HG02610 (cell line): ENCODE measurements around the gene A1BG.
"Not testable (repeated sequence)": the region's sequence is repeated elsewhere in the genome, so short reads cannot be mapped to it uniquely, and the experiment has no call there.

Source experiments
- ATAC-seq: cut with Tn5 transposase; IDR thresholded peaks from one replicate; pipeline ENCODE4 v1.9.1; 2021; ENCODE audit warnings: mild to moderate bottlenecking, moderate library complexity; ENCODE audit not compliant: unreplicated experiment

The A1BG gene

DNA sequence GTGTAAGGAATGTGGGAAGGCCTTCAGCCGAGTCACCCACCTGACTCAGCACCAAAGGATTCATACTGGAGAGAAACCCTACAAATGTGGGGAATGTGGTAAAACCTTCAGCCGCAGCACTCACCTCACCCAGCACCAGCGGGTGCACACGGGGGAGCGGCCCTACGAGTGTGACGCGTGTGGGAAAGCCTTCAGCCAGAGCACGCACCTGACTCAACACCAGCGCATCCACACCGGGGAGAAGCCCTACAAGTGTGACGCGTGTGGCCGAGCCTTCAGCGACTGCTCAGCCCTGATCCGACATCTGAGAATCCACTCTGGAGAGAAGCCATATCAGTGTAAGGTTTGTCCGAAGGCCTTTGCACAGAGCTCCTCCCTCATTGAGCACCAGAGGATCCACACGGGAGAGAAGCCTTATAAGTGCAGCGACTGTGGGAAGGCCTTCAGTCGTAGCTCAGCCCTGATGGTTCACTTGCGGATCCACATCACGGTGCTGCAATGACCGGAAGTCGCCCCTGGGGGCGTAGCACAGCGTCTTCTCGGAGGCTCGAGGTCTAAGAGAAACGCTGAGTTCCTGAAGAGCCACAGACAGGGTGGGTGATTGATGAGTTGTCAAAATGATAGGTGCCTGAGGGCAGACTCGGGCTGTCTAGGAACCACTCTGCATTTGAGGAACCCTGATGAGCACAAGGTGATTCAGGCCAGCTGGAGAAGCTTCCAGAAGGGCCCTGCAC is 14.3 kb downstream of the A1BG start:
- no peak for ATAC-seq

- no peak for ATAC-seq
These were observed 15.0 kb downstream of the A1BG start for GRCh38 chr19:58338336-58338735.

DNA sequence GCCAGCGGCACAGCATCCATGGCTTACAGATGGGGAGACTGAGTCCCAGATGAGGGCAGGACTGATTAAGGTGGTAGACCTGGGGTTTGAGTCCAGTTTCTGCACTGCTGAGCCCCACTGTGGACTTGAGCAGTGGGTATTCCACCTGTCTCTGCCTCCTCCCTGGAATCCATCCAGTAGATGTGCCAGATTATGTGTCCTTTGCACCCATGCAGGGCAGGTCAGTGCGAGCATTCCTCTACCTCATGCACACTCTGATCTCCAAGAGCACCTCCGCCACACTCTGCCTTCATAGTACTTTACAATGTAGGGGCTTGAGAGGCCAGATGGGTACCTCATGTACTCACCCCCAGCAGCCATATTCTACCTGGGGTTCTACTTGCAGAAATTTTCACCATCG is 16.5 kb downstream of the A1BG start:
- no peak for ATAC-seq

DNA sequence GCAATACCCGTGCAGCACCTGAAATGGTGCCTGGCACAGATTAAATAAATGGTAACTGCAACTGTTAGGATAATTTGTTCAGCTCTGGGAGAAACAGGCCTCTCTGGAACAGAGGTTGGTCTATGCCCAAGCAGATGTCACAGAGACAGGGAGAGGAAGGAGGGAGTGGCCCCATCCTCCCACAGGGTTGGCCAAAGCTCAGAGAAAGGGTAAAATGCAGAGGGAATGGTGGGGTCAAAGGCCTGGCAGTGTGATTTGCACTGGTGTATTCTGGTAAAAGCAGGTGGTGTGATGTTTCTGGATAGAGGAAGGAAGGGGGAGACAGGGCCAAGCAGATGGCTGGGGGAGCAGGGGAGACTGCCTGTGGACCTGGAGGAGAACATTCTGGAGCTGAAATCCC is 17.1 kb downstream of the A1BG start:
- ATAC-seq: no peak

GRCh38 chr19:58335630-58336029 is 17.7 kb downstream of the A1BG start:
- ATAC-seq: no peak

DNA sequence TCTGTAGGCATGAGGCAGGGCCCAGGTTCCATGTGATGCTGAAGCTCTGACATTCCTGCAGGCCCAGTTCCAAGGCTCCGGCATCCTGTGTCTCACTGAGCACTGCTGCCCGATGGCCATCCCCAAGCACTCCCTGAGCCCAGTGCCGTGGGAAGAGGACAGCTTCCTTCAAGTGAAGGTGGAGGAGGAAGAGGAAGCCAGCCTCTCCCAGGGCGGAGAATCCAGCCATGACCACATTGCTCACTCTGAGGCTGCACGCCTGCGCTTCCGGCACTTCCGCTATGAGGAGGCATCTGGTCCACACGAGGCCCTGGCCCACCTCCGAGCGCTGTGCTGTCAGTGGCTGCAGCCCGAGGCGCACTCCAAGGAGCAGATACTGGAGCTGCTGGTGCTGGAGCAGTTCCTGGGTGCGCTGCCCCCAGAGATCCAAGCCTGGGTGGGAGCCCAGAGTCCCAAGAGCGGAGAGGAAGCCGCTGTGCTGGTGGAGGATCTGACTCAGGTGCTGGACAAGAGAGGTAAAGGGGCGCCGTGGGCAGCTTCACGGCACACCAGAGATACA is 18.5 kb downstream of the A1BG start:
- ATAC-seq: no peak

- ATAC-seq: no peak
These were observed 20.6 kb downstream of the A1BG start for GRCh38 chr19:58332697-58333096.

- no peak for ATAC-seq
These were observed 22.8 kb downstream of the A1BG start for GRCh38 chr19:58330458-58330857.

GRCh38 chr19:58328999-58329398 is 24.3 kb downstream of the A1BG start:
- ATAC-seq: no peak

DNA sequence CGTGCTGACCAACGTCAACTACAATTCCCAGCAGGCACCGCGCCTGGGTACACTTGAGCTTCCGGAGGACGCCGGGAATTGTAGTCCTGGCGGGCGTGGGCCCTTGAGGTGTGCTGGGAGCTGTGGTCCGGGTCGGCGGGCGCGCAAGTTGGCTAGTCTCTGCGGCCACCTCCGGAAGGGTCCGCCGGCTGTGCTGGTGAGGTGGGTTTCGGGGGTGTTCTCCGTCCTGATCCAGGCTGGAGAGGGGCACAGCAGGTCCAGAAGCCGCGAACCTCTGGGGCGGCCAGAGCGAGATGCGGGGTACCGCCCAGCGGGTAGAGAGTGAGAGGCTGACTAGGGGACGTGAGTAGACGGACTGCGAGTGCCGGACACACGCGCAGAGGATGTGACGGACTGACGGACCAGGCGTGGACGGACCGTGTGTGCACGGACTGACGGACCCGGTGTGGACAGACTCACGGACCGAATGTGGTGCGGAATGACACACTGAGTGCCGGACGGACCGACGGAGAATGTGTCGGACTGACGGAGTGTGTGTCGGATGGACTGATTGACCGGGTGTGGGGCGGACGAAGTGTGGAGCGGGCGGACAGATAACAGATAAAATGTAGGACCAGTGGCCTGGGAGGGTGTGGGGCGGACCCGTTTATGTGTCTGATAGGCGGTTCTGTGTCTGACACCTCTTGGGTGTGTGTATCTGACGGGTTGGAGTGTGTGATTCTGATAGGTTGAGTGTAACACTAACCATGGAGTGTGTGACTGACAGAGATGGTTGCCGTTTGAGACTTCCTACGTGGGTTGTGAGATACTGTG is 26.2 kb downstream of the A1BG start, which contains the start of gene ZSCAN22:
ZSCAN22 (plus strand) TSS at position 81 of the 813 bp plus-strand sequence. CDS start 7,809 bp downstream, outside the sequence.
- ATAC-seq: peak; percentile 84

DNA sequence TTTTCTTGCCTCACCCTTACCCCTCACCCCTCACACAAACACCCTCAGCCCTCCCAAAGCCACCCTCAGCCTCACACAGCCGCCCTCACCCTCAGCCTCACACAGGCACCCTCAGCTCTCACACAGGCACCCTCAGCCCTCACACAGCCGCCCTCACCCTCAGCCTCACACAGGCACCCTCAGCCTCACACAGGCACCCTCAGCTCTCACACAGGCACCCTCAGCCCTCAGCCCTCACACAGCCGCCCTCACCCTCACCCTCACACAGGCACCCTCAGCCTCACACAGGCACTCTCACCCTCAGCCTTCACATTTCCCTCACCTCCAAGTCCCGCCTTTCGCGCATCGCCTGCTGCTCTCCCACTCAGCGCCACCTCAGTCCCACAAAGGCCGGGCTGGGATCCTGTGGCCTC is 26.8 kb downstream of the A1BG start:
- ATAC-seq: no peak

GRCh38 chr19:58325311-58326022 is 27.8 kb downstream of the A1BG start:
- no peak for ATAC-seq

GRCh38 chr19:58319241-58319640 is 34.1 kb downstream of the A1BG start:
- no peak for ATAC-seq

GRCh38 chr19:58318297-58318696 is 35.0 kb downstream of the A1BG start:
- ATAC-seq: no peak

DNA sequence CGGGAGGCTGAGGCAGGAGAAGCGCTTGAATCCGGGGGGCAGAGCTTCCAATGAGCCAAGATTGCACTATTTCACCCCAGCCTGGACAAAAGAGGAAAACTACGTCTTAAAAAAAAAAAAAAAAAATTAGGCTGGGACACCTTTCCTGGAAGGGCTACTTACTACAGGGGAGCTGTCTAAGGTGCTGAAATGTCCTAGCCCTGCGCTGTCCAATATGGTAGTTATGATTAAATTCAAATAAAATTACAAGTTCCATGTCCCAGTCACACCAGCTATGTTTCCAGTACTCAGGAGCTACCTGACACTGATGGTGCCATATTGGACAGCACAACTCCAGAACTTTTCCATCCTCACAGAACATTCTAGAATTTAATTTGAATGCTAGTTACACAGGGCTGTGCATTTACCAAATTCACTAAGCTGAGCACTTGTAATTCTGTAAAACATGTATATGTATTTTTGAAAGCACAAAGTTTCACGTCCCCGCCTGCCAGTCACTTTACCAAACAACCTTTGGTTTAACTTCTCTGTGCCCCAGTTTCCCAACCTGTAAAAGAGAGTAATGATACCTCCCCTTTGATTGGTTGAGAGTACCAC is 35.7 kb downstream of the A1BG start:
- ATAC-seq: no peak

DNA sequence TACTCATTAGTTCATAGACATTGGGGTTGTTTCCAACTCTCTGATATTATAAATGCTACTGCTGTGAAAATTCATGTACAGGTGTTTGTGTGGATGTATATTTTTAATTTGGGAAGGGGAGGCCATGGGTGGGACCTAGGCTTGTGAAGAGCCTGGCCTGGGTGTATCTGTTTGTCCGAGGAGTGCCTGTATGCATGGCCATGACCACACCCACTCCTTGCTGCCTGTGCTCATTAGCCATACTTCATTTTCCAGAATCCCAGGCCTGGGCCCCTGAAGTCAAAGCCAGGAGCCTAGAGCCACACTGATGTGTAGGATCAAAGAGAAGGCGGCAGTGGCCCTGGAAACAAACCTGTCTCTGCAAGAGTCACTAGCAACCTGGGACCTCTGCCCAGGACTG is 37.7 kb downstream of the A1BG start:
- no peak for ATAC-seq

DNA sequence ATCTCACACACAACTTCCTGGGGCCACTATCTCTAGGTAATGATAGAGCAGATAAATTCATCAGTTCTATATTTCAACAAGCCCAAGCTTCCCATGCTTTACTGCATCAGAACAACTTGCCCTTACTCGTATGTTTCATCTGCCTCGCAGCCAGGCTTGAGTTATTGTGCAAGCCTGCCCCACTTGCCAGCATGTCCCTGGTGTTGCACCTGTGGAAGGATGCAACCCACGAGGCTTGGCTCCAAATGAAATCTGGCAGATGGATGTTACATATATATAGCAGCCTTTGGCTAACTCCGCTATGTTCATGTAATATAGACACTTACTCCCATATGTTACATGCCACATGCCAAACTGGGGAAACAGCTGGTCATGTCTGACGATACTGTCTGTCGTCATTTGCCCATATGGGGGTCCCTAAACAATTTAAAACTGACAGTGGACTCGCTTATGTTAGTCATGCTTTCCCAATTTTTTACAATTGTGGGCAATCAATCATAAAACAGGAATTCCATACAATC is 41.9 kb downstream of the A1BG start:
- no peak for ATAC-seq

DNA sequence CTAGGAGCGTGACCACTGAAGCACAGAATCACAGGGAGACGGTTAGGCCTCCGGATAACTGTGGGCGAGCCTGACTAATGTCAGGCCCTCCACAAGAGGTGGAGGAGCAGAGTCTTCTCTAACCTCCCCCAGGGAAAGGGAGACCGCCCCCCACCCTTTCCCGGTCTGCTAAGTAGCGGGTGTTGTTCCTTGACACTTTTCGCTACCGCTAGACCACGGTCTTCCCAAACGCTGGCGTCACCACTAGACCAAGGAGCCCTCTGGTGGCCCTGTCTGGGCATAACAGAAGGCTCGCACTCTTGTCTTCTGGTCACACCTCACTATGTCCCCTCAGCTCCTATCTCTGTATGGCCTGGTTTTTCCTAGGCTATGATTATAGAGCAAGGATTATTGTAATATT is 42.6 kb downstream of the A1BG start:
- ATAC-seq: not testable (repeated sequence)

GRCh38 chr19:58307736-58308135 is 45.6 kb downstream of the A1BG start:
- ATAC-seq: no peak

GRCh38 chr19:58305932-58306323 is 47.4 kb downstream of the A1BG start:
- ATAC-seq: no peak
